SK-N-SH (cell line): ENCODE data around the gene NTN1.

Source experiments
- CHD2 ChIP-seq: fragments of 150-350 bp; IDR thresholded peaks from 2 replicates; pipeline ENCODE4 v1.6.1; 2018; ENCODE audit warnings: low read length; ENCODE audit not compliant: partially characterized antibody
- EZH2phosphoT487 ChIP-seq: fragments of 200-600 bp; sonication (generic); IDR thresholded peaks from 2 replicates; pipeline ENCODE4 v1.6.1; 2017; ENCODE audit warnings: low read depth, mixed run types, mild to moderate bottlenecking, antibody characterized with exemption, moderate library complexity, borderline replicate concordance
- NRF1 ChIP-seq: IDR thresholded peaks from 2 replicates; pipeline ENCODE4 v1.6.1; 2012; ENCODE audit warnings: low read depth, mild to moderate bottlenecking, low read length
- POLR2AphosphoS5 ChIP-seq: IDR thresholded peaks from 2 replicates; pipeline ENCODE4 v1.6.1; 2012; ENCODE audit warnings: low read depth, low read length
- RAD21 ChIP-seq: IDR thresholded peaks from 2 replicates; pipeline ENCODE4 v1.6.1; 2012; ENCODE audit warnings: mild to moderate bottlenecking, low read length
- RCOR1 ChIP-seq: fragments of 150-350 bp; IDR thresholded peaks from 2 replicates; pipeline ENCODE4 v1.6.1; 2017; ENCODE audit warnings: antibody characterized with exemption, low read length
- SIN3A ChIP-seq: IDR thresholded peaks from 2 replicates; pipeline ENCODE4 v1.6.1; 2012; ENCODE audit warnings: low read depth, mild to moderate bottlenecking, low read length, moderate library complexity, borderline replicate concordance
- TAF1 ChIP-seq: IDR thresholded peaks from 2 replicates; pipeline ENCODE4 v1.6.1; 2012; ENCODE audit warnings: low read depth, mild to moderate bottlenecking, low read length, moderate library complexity, borderline replicate concordance
- TCF12 ChIP-seq: IDR thresholded peaks from 2 replicates; pipeline ENCODE4 v1.4.0; 2012
- TF ChIP-seq, protein P1 (sequence below): IDR thresholded peaks from 2 replicates; pipeline ENCODE4; 2012
- TF ChIP-seq, protein P2 (sequence below): fragments of 200-600 bp; sonication (generic); IDR thresholded peaks from 2 replicates; pipeline ENCODE4 v1.6.1; 2017; ENCODE audit warnings: antibody characterized with exemption, mild to moderate bottlenecking, moderate library complexity
- TF ChIP-seq, protein P3 (sequence below): fragments of 150-350 bp; IDR thresholded peaks from 2 replicates; pipeline ENCODE4 v1.6.1; 2017; ENCODE audit warnings: antibody characterized with exemption, low read length, low read depth, borderline replicate concordance
- TF ChIP-seq, protein P4 (sequence below): IDR thresholded peaks from 2 replicates; pipeline ENCODE4 v1.4.0; 2012; ENCODE audit warnings: low read depth, borderline replicate concordance

DNA sequence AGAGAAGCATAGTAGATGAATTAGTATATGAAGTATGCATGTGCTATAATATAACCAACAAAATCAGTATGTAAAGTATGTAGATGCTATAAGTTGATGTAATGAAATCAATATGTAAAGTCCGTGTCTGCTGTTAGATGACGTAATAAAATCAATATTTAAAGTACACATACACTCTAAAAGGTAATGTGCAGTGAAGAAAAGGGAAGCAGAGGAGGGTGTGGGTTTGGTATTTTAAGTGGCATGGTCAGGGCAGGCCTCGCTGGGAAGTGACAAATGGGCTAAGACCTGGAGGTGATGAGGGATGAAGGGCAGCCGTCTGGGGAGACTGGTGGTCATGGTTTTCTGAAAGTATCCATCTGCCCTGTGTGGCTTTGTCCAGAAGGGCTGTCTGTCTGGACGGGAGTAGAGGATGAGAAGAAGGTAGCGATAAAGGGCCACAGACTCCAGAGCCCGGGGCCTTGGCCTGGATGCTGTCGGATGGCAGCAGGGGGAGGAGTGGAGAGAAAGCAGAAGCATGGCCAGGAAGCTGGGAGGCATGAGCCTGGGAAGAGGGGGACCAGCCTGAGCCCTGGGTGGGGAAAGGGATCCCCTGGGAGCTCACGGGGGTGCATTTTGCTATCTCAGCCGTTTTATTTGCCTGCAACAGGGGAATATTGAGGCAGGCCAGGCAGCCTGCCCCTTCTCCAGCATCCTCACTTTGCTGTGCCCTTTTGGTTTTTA is 121.6 kb downstream of the NTN1 start:
- TF ChIP-seq, protein P1, sequence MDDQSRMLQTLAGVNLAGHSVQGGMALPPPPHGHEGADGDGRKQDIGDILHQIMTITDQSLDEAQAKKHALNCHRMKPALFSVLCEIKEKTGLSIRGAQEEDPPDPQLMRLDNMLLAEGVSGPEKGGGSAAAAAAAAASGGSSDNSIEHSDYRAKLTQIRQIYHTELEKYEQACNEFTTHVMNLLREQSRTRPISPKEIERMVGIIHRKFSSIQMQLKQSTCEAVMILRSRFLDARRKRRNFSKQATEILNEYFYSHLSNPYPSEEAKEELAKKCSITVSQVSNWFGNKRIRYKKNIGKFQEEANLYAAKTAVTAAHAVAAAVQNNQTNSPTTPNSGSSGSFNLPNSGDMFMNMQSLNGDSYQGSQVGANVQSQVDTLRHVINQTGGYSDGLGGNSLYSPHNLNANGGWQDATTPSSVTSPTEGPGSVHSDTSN = no peak
- TF ChIP-seq, protein P2, sequence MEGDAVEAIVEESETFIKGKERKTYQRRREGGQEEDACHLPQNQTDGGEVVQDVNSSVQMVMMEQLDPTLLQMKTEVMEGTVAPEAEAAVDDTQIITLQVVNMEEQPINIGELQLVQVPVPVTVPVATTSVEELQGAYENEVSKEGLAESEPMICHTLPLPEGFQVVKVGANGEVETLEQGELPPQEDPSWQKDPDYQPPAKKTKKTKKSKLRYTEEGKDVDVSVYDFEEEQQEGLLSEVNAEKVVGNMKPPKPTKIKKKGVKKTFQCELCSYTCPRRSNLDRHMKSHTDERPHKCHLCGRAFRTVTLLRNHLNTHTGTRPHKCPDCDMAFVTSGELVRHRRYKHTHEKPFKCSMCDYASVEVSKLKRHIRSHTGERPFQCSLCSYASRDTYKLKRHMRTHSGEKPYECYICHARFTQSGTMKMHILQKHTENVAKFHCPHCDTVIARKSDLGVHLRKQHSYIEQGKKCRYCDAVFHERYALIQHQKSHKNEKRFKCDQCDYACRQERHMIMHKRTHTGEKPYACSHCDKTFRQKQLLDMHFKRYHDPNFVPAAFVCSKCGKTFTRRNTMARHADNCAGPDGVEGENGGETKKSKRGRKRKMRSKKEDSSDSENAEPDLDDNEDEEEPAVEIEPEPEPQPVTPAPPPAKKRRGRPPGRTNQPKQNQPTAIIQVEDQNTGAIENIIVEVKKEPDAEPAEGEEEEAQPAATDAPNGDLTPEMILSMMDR = no peak
- TF ChIP-seq EZH2phosphoT487 (no peak), RAD21 (no peak), POLR2AphosphoS5 (no peak), TAF1 (no peak), NRF1 (no peak), SIN3A (no peak), TCF12 (no peak), RCOR1 (no peak), CHD2 (no peak)
- TF ChIP-seq, protein P3, sequence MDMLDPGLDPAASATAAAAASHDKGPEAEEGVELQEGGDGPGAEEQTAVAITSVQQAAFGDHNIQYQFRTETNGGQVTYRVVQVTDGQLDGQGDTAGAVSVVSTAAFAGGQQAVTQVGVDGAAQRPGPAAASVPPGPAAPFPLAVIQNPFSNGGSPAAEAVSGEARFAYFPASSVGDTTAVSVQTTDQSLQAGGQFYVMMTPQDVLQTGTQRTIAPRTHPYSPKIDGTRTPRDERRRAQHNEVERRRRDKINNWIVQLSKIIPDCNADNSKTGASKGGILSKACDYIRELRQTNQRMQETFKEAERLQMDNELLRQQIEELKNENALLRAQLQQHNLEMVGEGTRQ = no peak
- TF ChIP-seq, protein P4, sequence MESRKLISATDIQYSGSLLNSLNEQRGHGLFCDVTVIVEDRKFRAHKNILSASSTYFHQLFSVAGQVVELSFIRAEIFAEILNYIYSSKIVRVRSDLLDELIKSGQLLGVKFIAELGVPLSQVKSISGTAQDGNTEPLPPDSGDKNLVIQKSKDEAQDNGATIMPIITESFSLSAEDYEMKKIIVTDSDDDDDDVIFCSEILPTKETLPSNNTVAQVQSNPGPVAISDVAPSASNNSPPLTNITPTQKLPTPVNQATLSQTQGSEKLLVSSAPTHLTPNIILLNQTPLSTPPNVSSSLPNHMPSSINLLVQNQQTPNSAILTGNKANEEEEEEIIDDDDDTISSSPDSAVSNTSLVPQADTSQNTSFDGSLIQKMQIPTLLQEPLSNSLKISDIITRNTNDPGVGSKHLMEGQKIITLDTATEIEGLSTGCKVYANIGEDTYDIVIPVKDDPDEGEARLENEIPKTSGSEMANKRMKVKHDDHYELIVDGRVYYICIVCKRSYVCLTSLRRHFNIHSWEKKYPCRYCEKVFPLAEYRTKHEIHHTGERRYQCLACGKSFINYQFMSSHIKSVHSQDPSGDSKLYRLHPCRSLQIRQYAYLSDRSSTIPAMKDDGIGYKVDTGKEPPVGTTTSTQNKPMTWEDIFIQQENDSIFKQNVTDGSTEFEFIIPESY = no peak
